Measurements from ENCODE around the gene DACH1. TPM values are rescaled to one million over a fixed set of nuclear protein-coding genes. Genes with fewer than 3 reads are reported as not detected.

DACH1 gene
- total RNA-seq, 2 experiments from 2014 or later: not detected

GRCh38 chr13:71536201-71536600 is 330.8 kb downstream of the DACH1 start:
- intact Hi-C loops (cut with micrococcal nuclease): no loop called here
- no peak overlapping the region for H3K4me3 Mint-ChIP-seq
- H3K36me3 Mint-ChIP-seq (ENCODE audit: low read depth): no peaks in the 10 kb centered on the region
- CTCF ChIA-PET: interaction anchor here (0.9 kb wide), 1 partner anchor 12 kb away, joined by 3 read pairs; no protein-coding TSS in a partner anchor
- no peaks in the 10 kb centered on the region for H3K4me1 Mint-ChIP-seq (ENCODE audit: low read depth)
- H3K9me3 Mint-ChIP-seq: no peaks in the 10 kb centered on the region
- no peak overlapping the region for H3K27ac Mint-ChIP-seq
- DNase-seq: no peak
- H3K27me3 Mint-ChIP-seq (ENCODE audit: low read depth): no peaks in the 10 kb centered on the region

- intact Hi-C loops (cut with micrococcal nuclease): no loop called here
- H3K27ac Mint-ChIP-seq: no peak overlapping the region
- H3K4me3 Mint-ChIP-seq: no peak overlapping the region
- H3K27me3 Mint-ChIP-seq (ENCODE audit: low read depth): no peaks in the 10 kb centered on the region
- H3K4me1 Mint-ChIP-seq (ENCODE audit: low read depth): no peaks in the 10 kb centered on the region
- CTCF ChIA-PET: interaction anchor here (0.6 to 0.7 kb wide), 3 partner anchors 11 to 850 kb away, joined by 3 to 10 read pairs (median 7); no protein-coding TSS in a partner anchor
- H3K9me3 Mint-ChIP-seq: no peaks in the 10 kb centered on the region
- DNase-seq: no peak
- no peaks in the 10 kb centered on the region for H3K36me3 Mint-ChIP-seq (ENCODE audit: low read depth)
Measured at GRCh38 chr13:71524613-71525304, 342.2 kb downstream of the DACH1 start.

- Mint-ChIP-seq H3K4me1 (ENCODE audit: low read depth) (no peaks in the 10 kb centered on the region), H3K27me3 (ENCODE audit: low read depth) (no peaks in the 10 kb centered on the region), H3K27ac (no peak overlapping the region), H3K9me3 (no peaks in the 10 kb centered on the region), H3K36me3 (ENCODE audit: low read depth) (no peaks in the 10 kb centered on the region), H3K4me3 (no peak overlapping the region)
- CTCF ChIA-PET: interaction anchor here (0.6 to 0.7 kb wide), 3 partner anchors 11 to 849 kb away, joined by 3 to 10 read pairs (median 7); no protein-coding TSS in a partner anchor
- intact Hi-C loops (cut with micrococcal nuclease): no loop called here
- DNase-seq: no peak
Measured at GRCh38 chr13:71524245-71524612, 342.8 kb downstream of the DACH1 start.

- CTCF ChIA-PET: no interaction called here
- no peaks in the 10 kb centered on the region for H3K36me3 Mint-ChIP-seq (ENCODE audit: low read depth)
- no peak overlapping the region for H3K4me3 Mint-ChIP-seq
Measured at GRCh38 chr13:71522941-71523526, 344.0 kb downstream of the DACH1 start.

GRCh38 chr13:71517004-71517403 is 350.0 kb downstream of the DACH1 start:
- Mint-ChIP-seq H3K9me3 (no peaks in the 10 kb centered on the region), H3K27me3 (ENCODE audit: low read depth) (no peaks in the 10 kb centered on the region), H3K27ac (no peak overlapping the region), H3K4me3 (no peak overlapping the region), H3K36me3 (ENCODE audit: low read depth) (no peaks in the 10 kb centered on the region), H3K4me1 (ENCODE audit: low read depth) (no peaks in the 10 kb centered on the region)
- CTCF ChIA-PET: no interaction called here
- DNase-seq: no peak
- intact Hi-C loops (cut with micrococcal nuclease): no loop called here

More at GRCh38 chr13:71522941-71523526, 344.0 kb downstream of the DACH1 start:
- intact Hi-C loops (cut with micrococcal nuclease): no loop called here
- Mint-ChIP-seq H3K4me1 (ENCODE audit: low read depth) (no peaks in the 10 kb centered on the region), H3K9me3 (no peaks in the 10 kb centered on the region), H3K27ac (no peak overlapping the region), H3K27me3 (ENCODE audit: low read depth) (no peaks in the 10 kb centered on the region)
- no peak for DNase-seq

- CTCF ChIA-PET: no interaction called here
- Mint-ChIP-seq H3K27ac (no peak overlapping the region), H3K4me1 (ENCODE audit: low read depth) (no peaks in the 10 kb centered on the region), H3K36me3 (ENCODE audit: low read depth) (no peaks in the 10 kb centered on the region), H3K27me3 (ENCODE audit: low read depth) (no peaks in the 10 kb centered on the region), H3K4me3 (no peak overlapping the region), H3K9me3 (no peaks in the 10 kb centered on the region)
- intact Hi-C loops (cut with micrococcal nuclease): no loop called here
- no peak for DNase-seq
Measured at GRCh38 chr13:71516521-71516920, 350.5 kb downstream of the DACH1 start.

GRCh38 chr13:71515744-71516038 is 351.3 kb downstream of the DACH1 start:
- H3K4me1 Mint-ChIP-seq (ENCODE audit: low read depth): no peaks in the 10 kb centered on the region
- H3K27me3 Mint-ChIP-seq (ENCODE audit: low read depth): no peaks in the 10 kb centered on the region
- no peaks in the 10 kb centered on the region for H3K36me3 Mint-ChIP-seq (ENCODE audit: low read depth)
- H3K4me3 Mint-ChIP-seq: no peak overlapping the region
- CTCF ChIA-PET: no interaction called here
- no peak overlapping the region for H3K27ac Mint-ChIP-seq
- intact Hi-C loops (cut with micrococcal nuclease): no loop called here
- no peak for DNase-seq
- H3K9me3 Mint-ChIP-seq: no peaks in the 10 kb centered on the region

GRCh38 chr13:71514900-71515743 is 351.9 kb downstream of the DACH1 start:
- Mint-ChIP-seq H3K4me1 (ENCODE audit: low read depth) (no peaks in the 10 kb centered on the region), H3K9me3 (no peaks in the 10 kb centered on the region), H3K27me3 (ENCODE audit: low read depth) (no peaks in the 10 kb centered on the region), H3K36me3 (ENCODE audit: low read depth) (no peaks in the 10 kb centered on the region), H3K27ac (no peak overlapping the region), H3K4me3 (no peak overlapping the region)
- no peak for DNase-seq
- CTCF ChIA-PET: no interaction called here
- intact Hi-C loops (cut with micrococcal nuclease): no loop called here

GRCh38 chr13:71513411-71514033 is 353.5 kb downstream of the DACH1 start:
- no peaks in the 10 kb centered on the region for H3K9me3 Mint-ChIP-seq
- H3K27me3 Mint-ChIP-seq (ENCODE audit: low read depth): no peaks in the 10 kb centered on the region
- no peak overlapping the region for H3K4me3 Mint-ChIP-seq
- H3K36me3 Mint-ChIP-seq (ENCODE audit: low read depth): no peaks in the 10 kb centered on the region
- H3K27ac Mint-ChIP-seq: no peak overlapping the region
- intact Hi-C loops (cut with micrococcal nuclease): no loop called here
- DNase-seq: no peak
- CTCF ChIA-PET: no interaction called here
- H3K4me1 Mint-ChIP-seq (ENCODE audit: low read depth): no peaks in the 10 kb centered on the region

GRCh38 chr13:71503781-71504180 is 363.2 kb downstream of the DACH1 start:
- DNase-seq: no peak
- no peaks in the 10 kb centered on the region for H3K36me3 Mint-ChIP-seq (ENCODE audit: low read depth)
- intact Hi-C loops (cut with micrococcal nuclease): no loop called here
- H3K9me3 Mint-ChIP-seq: no peaks in the 10 kb centered on the region
- H3K27me3 Mint-ChIP-seq (ENCODE audit: low read depth): no peaks in the 10 kb centered on the region
- H3K4me3 Mint-ChIP-seq: no peak overlapping the region
- no peak overlapping the region for H3K27ac Mint-ChIP-seq
- CTCF ChIA-PET: no interaction called here
- H3K4me1 Mint-ChIP-seq (ENCODE audit: low read depth): no peaks in the 10 kb centered on the region

GRCh38 chr13:71499944-71500514 is 367.0 kb downstream of the DACH1 start:
- Mint-ChIP-seq H3K9me3 (no peaks in the 10 kb centered on the region), H3K27ac (no peak overlapping the region), H3K27me3 (ENCODE audit: low read depth) (no peaks in the 10 kb centered on the region), H3K4me1 (ENCODE audit: low read depth) (no peaks in the 10 kb centered on the region), H3K36me3 (ENCODE audit: low read depth) (no peaks in the 10 kb centered on the region), H3K4me3 (no peak overlapping the region)
- no peak for DNase-seq
- intact Hi-C loops (cut with micrococcal nuclease): no loop called here
- CTCF ChIA-PET: no interaction called here

- no peaks in the 10 kb centered on the region for H3K4me1 Mint-ChIP-seq (ENCODE audit: low read depth)
Measured at GRCh38 chr13:71499235-71499634, 367.8 kb downstream of the DACH1 start.

More at GRCh38 chr13:71499235-71499634, 367.8 kb downstream of the DACH1 start:
- no peak for DNase-seq
- Mint-ChIP-seq H3K36me3 (ENCODE audit: low read depth) (no peaks in the 10 kb centered on the region), H3K4me3 (no peak overlapping the region), H3K9me3 (no peaks in the 10 kb centered on the region), H3K27ac (no peak overlapping the region), H3K27me3 (ENCODE audit: low read depth) (no peaks in the 10 kb centered on the region)
- intact Hi-C loops (cut with micrococcal nuclease): no loop called here
- CTCF ChIA-PET: no interaction called here

Data from activated naive CD4-positive, alpha-beta T cell treated with anti-CD3 and anti-CD28 coated beads for 36 hours (primary cell).